NCI-H146 treated with DMSO at 0.1 percent for 48 hours (cell line): ENCODE measurements around the gene WDR18.

Experiments
- DNase-seq: peaks from one replicate; lab custom pipeline; 2025; ENCODE audit not compliant: unreplicated experiment; lab: John Stamatoyannopoulos, UW

The WDR18 gene

DNA sequence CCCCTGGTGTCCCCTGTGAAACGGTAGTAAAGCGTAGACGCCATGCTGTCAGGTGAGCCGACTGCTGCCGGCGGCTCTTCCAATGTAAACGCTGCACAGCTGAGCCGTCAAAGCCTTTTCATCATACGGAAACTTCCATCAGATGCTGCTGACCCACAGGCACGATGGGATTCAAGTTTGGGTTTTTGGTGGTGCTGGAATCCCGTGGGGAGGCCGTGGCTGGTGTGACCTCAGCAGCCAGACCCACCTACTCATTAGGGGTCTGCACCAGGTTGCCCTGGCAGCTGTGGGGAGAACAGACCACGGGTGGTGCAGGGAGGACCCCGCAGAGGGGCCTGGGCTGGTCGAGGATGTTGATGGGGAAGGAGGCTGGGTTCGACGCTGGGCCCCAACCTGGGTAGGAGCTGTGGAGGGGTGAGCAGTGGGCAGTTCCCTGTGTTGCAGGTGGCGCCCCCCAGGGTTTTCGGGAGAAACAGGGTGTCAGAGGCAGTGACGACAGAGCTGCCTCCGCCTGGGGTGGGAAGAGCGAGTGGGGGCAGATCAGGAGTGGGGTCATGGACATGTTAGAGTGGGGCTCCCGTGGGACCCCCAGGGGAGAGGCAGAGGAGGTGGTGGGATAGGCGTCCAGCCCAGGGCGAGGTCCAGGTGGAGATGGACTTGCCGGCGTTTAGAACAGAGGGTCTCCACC, 22.7 kb downstream of the WDR18 start:
- DNase-seq, result no peak

DNA sequence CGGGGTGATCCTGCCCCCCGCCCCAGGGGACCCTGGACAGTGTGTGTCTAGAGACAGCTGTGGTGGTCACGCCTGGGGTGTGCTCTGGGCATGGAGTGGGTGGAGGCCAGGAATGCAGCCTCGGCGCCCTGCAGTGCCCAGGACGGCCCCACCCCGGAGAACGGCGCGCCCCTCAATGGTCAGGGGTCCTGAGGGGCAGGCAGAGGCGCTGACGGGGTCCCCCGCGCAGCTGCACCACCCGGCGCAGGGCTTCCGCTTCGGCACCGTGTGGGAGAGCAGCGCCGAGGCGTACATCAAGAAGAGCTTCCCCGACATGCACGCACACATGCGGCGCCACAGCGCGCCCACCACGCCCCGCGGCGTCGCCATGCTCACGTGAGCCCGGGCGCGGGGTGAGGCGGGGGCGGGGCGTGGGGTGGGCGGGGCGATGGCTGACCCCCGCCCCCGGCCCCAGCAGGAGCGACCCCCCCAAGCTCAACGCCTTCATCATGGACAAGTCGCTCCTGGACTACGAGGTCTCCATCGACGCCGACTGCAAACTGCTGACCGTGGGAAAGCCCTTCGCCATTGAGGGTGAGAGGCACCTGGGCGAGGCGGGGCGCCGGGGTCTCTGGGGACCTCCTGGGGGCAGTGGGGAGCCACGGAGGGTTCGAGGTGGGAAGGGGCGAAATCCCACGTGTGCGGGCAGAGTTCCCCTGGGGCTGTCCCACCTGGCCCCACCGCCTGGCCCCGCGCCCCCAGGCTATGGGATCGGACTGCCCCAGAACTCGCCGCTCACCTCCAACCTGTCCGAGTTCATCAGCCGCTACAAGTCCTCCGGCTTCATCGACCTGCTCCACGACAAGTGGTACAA, 23.5 kb downstream of the WDR18 start:
- no peak for DNase-seq

DNA sequence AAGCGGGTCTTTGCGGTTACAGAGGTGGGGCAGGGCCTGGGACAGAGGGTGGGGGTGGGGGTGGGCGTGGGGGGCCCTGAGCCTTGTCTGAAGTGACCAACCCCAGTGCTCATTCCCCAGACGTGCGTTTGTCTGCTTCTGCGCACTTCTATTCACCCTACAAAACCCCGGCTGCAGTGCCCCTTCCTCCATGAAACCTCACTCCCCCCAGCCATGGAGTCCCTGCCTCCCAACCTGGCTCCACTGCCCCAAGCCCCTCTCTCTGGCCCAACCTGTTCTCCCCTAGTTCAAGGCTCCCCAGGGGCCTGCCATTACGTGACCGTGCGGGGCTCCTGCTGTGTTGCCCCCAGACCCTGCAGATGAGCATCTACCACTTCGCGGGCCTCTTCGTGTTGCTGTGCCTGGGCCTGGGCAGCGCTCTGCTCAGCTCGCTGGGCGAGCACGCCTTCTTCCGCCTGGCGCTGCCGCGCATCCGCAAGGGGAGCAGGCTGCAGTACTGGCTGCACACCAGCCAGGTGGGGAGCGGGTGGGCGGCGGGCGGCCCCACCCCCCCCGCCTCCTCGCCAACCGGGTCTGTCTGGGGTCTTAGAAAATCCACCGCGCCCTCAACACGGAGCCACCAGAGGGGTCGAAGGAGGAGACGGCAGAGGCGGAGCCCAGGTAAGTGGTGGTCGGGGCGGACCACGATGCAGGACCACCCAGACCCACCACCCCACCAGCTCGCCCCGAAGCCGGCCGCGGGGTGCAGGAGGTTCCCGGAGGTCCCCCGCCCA, 24.3 kb downstream of the WDR18 start:
- no peak for DNase-seq

- no peak for DNase-seq
Measured at GRCh38 chr19:1009041-1009980, 25.2 kb downstream of the WDR18 start.

DNA sequence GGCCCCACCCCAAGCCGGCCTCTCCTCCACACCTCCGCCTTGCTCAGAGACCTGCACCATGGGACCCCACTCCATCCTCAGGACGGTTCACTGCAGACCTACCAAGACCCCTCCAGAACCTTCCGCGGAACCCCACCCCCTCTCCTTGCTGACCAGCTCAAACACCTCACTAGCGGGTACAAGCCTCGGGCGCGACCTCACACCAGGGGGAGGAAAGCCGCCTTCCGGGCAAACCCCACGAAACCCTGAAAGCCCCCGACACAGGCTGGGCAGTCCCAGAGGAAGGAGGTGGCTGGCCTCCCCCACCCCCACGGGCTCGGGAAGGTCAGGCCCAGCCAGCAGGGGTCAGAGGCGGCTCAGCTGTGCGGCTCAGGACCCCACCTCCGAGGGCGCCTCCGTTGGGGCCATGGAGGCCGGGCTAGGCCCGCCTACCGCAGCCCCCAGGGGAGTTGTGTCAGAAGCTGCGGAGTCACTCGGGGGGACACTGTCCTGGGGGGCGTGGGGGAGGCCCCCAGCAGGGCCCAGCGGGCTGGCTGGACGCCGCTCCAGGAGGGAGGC, 25.9 kb downstream of the WDR18 start:
- no peak for DNase-seq

- no peak for DNase-seq
Measured at GRCh38 chr19:1010586-1011510, 26.7 kb downstream of the WDR18 start.

DNA sequence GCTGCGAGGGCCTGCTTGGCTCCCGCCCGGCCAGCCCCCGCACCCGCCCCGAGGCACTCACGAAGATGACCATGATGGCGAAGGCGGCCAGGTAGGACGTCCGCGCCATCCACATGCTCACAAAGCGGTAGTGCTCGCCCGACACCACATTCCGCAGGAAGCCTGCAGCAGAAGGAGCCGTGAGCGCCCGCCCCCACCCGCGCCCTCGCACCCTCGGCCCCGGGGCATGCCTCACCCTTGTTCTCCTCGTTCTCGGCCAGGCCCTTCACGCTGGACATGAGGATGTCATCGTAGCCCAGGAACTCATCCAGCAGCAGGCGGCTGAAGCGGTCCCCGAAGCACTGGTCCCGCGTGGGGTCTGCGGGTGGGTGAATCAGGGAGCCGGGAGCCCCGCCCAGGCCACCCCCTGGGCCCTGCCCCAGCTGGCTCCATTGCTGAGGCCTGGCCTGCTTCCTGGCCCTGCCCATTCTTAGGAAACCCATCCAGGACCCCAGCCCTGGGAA, 27.7 kb downstream of the WDR18 start:
- DNase-seq, result no peak

DNA sequence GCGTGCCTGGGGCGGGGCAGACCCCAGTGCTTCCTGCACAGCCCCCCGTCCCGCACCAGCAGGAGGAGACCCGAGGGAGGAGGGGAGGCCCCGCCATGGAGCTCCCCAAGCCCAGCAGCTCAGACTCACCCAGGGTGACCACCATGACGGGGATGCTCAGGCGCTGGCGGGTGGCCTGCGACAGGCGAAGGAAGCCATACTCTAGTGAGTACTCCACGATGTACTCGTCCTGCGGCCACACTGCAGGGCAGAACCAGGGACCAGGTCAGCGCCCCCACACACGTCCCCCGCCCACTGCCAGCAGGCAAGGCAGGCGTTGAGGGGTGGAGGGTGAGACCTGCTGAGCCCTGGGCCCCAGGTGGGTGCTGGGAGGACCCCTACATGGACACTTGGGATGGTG, 28.2 kb downstream of the WDR18 start:
- no peak for DNase-seq

- DNase-seq, result no peak
Measured at GRCh38 chr19:1013218-1013617, 29.1 kb downstream of the WDR18 start.

DNA sequence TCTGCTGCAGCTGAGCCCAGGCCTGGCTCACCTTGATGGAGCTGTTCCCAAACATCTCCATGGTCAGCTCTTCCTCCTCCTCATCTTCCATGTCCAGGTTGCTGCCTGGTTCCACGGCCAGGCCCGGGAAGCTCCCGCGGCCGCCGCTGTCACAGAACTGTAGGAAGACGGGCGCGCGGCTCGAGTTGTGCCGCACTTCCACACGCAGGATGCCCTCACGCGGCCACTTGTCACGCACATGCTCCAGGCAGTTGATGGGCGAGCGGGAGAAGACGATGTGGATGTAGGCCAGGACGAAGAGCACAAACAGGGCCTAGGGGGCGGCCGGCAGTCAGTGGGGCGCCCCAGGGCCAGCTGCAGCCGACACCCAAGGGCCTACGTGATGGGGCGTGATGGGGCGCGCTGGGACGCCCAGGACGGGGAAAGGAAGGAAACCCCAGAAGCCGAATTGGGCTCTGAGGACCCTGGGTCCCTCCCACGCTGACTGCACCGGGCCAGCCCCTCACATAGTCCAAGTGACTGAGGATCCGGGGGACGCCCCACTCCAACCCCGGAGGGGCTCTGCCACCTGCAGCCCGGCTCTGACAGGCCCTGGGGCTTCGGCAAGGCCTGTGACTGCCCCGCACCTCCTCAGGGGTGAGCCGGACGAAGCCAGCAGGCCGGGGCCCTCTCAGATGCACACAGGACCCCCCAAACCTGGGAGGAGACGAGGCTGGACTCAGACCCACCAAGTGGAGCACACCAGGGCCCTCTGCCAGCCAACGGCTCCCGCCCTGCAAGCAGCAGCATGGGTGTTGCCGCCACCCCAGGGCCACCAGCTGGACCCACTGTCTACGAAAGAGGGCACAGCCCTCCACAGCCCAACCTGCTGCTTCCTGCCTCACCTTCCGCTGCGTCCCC, 30.3 kb downstream of the WDR18 start:
- no peak for DNase-seq

DNA sequence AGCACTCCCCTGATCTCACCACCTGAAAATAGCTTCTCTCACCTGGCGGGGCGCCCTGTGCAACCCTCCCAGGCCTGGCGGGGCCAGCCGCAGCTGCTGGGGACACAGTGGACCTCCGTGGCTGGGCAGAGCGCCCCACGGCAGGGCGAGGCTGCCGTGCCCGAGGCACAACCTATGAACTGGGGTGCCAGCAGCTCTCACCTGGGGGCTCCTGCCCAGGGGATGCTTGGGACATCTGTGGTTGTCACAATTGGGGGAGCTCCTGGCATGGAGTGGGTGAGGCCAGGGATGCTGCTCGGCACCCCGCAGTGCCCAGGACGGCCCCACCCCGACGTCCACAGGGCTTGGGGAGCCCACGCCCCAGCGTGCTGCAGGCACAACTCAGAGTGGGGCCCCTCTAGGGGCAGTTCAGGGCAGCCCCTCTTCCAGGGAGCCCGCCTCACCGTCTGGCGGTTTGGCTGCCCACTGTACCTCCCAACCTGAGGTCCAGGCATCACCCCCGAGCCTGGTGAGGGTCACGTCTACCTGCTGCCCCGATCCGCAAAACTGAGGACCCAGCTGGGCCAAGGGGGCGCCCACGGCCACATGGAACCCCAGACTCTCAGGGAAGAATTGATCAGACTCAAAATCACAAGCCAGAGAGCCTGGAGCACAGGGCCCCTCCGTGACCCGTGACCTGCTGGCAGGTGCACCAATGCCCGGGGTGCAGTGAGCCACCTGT, 31.1 kb downstream of the WDR18 start:
- no peak for DNase-seq

GRCh38 chr19:1015782-1016646, 31.9 kb downstream of the WDR18 start:
- no peak for DNase-seq

DNA sequence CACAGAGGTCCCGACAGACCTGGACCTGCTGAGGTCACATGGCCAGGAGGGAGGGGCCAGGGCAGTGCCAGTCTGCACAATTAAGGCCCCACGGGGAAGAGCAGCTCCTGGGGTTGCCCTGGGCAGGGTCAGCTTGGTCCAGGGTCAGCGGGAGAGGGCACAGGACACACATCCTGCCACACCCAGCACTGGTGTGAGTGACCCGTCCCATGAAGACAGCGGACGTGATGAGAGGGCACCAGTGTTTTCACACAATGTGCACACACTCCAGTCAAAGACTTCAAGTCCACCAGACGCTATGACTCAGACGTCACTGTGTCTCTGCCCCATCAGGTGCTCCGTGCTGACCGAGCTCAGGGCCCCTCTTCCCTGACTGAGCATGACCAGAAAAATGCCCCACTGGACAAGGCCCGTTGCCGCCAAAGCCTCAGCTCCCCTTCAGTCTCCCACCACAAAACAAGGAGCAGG, 32.5 kb downstream of the WDR18 start:
- no peak for DNase-seq

GRCh38 chr19:1017115-1017905, 33.2 kb downstream of the WDR18 start:
- no peak for DNase-seq

DNA sequence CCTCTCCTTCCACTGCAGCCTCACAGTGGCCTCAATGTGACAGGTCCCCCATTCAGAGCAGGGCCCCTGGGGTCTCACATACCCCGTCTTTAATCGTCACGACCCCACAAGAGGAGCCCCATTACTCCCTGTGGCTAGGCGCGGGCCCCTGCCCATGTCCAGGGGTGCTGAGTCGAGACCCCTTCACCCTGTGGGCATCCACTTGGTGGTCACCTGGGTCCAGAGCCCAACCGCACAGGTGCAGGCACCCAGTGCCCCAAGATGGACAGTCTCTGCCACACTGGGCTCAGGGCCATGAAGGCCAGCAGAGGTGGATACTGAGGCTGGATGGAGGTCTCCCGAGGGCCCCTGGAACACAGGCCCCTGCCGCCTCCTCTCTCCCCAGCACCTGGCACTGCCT, 33.8 kb downstream of the WDR18 start:
- no peak for DNase-seq

GRCh38 chr19:1018393-1018792, 34.2 kb downstream of the WDR18 start:
- DNase-seq, result no peak
